Measurements from ENCODE around the gene ACER3.
"Not testable (repeated sequence)": the region's sequence is repeated elsewhere in the genome, so short reads cannot be mapped to it uniquely, and the experiment has no call there.

The ACER3 gene

GRCh38 chr11:77042111-77042726 is 181.5 kb downstream of the ACER3 start:
- no peak for DNase-seq

- no peak for DNase-seq
Observed at GRCh38 chr11:77044356-77044755, 183.6 kb downstream of the ACER3 start.

GRCh38 chr11:77044886-77045285 is 184.2 kb downstream of the ACER3 start:
- DNase-seq = no peak

GRCh38 chr11:77046060-77046501 is 185.4 kb downstream of the ACER3 start:
- DNase-seq = no peak

DNA sequence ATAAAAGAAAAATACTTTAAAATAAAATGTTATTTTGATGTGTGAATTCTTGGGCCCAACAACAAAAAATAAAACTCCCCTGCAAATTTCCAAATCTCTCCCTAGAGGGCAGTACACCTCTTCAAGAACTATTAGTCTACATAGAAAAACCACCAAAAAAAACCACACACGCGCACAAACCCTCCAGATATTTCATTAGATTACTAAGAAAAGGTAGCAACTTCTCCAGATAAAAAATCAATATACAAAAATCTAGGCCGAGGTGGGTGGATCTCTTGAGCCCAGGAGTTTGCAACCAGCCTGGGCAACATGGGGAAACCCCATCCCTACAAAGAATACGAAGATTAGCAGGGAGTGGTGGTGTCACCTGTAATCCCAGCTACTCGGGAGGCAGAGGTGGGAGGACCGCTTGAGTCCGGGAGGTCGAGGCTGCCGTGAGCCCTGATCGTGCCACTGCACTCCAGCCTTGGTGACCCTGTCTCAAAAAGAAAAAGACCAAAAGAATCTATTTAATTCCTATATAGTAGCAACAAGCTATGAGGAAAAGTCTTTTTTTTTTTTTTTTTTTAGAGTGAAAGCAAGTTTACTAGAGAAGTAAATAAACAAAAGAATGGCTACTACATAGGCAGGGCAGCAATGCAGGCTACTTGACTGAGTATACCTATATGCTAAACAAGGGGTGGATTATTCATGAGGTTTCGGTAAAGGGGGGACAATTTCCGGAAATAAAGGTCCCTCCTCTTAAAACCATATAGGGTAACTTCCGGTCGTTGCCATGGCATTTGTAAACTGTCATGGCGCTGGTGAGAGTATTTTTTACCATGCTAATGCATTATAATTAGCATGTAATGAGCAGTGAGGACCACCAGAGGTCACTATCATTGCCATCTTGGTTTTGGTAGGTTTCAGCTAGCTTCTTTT is 186.5 kb downstream of the ACER3 start:
- DNase-seq = peak; percentile 62

DNA sequence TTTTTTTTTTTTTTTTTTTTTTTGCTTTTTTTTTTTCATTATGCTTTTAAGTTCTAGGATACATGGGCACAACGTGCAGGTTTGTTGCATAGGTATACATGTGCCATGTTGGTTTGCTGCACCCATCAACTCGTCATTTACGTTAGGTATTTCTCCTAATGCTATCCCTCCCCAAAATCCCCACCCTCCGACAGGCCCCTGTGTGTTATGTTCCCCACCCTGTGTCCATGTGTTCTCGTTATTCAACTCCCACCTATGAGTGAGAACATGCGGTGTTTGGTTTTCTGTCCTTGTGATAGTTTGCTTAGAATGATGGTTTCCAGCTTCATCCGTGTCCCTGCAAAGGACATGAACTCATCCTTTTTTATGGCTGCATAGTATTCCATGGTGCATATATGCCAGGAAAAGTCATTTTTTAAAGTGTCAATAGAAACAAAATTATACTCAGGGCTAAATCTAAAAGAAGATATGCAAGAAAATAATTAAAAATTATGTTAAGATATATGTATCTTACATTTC is 187.3 kb downstream of the ACER3 start:
- not testable (repeated sequence) for DNase-seq

GRCh38 chr11:77049026-77049425 is 188.3 kb downstream of the ACER3 start:
- no peak for DNase-seq

- no peak for DNase-seq
Observed at GRCh38 chr11:77051511-77051910, 190.8 kb downstream of the ACER3 start.

DNA sequence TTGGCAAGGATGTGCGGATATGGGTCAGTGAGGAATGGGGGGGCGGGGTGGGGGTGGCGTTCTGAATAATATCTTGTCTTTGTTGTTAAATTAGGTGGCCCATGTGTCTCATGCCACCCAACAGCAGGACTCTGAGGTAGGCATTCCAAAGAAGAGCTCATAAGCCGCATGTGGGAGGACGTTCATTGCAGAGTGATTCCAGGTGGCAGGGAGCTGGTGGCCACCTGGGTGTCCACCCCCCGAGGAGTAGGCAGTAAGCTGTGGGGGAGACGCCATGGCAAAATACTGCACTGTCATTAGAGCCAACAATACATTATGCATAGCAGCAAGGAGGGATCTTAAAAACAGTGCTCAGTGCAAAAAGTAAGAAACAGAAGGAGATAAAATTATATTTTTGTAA is 191.8 kb downstream of the ACER3 start:
- DNase-seq = no peak

DNA sequence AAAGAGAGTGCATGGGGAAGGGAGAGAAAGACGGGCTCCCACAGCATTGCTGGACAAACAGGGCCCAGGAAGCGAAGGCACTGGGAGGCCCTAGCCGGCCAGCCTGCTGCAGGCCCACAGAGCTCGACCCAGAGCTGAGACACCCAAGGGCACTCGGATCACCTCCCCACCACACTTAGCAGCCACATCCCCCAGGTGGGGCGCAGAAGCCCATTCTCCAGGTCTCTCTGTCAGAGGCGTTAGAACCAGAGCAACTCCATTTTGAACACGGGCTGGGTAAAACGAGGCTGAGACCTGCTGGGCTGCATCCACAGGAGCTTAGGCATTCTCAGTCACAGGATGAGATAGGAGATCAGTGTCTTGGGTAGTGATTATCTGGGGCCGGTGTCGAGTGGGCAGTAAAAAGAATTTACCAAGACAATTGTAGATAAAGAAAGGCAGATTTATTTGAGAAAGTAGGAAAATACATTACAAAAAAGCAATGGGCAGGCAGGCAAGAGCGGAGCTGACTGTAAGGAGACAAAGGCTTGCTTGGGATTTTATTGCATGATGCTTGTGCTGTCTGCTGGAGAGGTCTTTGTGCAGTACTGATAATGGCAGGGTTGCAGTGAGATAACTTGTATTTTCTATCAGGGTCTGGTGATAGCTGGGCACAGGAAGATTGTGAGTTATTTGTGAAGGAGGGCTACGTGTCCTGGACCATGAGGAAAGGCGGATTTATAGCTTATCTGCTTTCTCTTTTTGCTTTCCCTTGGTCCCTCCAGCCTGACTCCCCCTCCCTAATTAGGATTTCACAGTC is 192.7 kb downstream of the ACER3 start:
- DNase-seq = no peak

DNA sequence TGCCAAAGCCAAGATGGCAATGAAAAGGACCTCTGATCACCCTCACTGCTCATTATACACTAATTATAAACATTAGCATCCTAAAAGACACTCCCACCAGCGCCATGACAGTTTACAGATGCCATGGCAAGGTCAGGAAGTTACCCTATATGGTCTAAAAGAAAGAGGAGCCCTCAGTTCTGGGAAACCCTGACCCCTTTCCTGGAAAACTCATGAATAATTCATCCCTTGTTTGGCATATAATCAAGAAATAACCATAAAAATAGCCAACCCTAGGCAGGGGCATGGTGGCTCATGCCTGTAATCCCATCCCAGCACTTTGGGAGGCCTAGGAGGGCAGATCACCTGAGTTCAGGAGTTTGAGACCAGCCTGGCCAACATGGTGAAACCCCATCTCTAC is 193.4 kb downstream of the ACER3 start:
- no peak for DNase-seq

- DNase-seq = no peak
Observed at GRCh38 chr11:77055101-77055561, 194.4 kb downstream of the ACER3 start.

GRCh38 chr11:77055913-77056312 is 195.2 kb downstream of the ACER3 start:
- no peak for DNase-seq

GRCh38 chr11:77056814-77057402 is 196.2 kb downstream of the ACER3 start:
- DNase-seq = no peak

GRCh38 chr11:77057938-77058474 is 197.3 kb downstream of the ACER3 start:
- DNase-seq = no peak

- DNase-seq = no peak
Observed at GRCh38 chr11:77058900-77059299, 198.2 kb downstream of the ACER3 start.

GRCh38 chr11:77059806-77060205 is 199.1 kb downstream of the ACER3 start:
- DNase-seq = no peak

- no peak for DNase-seq
Observed at GRCh38 chr11:77060234-77060633, 199.5 kb downstream of the ACER3 start.

- not testable (repeated sequence) for DNase-seq
Observed at GRCh38 chr11:77061258-77061657, 200.5 kb downstream of the ACER3 start.

- no peak for DNase-seq
Observed at GRCh38 chr11:77062924-77063323, 202.2 kb downstream of the ACER3 start.

DNA sequence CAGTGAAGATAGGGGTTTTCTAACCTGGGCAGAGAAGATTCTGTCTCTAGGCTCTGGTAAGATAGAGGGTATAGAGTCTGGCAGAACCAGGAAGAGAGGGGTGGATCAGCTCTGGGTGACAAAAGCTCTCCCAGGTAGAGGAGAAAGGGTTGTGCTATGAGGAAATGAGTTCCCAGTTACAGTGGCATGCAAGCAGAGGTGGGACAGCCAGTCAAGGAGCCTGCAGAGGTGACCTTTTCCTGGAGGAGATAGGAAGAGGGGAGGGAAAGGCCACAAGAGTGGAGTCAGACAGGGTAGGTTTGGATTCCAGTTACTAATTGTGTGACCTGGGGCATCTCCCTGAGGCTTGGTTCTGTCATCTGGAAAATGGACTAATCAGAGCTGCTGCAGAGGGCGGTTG is 202.7 kb downstream of the ACER3 start:
- no peak for DNase-seq

DNA sequence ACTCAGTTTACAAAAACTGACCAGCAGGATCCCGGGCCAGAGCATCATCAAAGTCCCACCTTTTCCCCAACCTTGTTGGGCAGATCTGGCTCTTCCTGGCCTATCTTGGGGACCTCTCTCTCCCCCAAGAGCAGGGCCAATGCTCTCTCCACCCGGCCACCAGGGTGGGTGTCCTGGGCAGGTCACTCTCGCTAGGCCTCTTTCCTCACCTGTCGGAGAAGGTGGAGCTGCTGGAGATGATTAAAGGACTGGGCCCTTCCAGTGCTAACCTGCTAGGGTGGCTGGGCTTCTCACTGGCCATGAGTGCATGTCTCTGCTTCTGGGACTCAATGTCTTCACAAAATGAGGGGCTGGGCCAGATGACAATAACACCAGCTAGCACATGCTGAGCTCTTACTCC is 203.1 kb downstream of the ACER3 start:
- DNase-seq = no peak

All from NCI-H2171 (cell line).